Measurements from ENCODE around the gene RRH. TPM values are rescaled to one million over a fixed set of nuclear protein-coding genes. Genes with fewer than 3 reads are reported as not detected.
A peak's percentile ranks its signal among the peaks of the same experiment; 100 is the strongest.

RRH gene
- total RNA-seq, 6 experiments from 2014 or later: 0.18 to 0.25 TPM; not detected in 4

DNA sequence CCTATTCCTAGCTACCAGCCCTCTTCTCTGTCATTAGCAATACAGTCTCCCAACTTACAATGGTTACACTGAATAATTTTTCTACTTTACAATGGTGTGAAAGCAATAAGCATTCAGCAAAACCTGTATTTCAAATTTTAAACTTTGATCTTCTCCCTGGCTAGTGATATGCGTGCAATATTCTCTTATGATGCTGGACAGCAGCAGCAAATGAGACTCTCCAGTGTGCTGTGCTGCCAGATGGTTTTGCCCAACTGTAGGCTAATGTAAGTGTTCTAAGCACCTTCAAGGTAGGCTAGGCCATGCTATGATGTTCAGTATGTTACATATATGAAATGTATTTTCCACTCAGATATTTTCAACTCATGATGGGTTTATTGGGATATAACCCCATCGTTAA is 18.1 kb upstream of the RRH start:
- Histone ChIP-seq H3K27me3 (no peaks in the 10 kb centered on the region), H3K4me1 (no peaks in the 10 kb centered on the region), H3K9me3 (no peaks in the 10 kb centered on the region), H3K27ac (no peak overlapping the region), H3K4me3 (no peak overlapping the region), H3K36me3 (no peaks in the 10 kb centered on the region)
- no peak for ATAC-seq
- no peak for TF ChIP-seq POLR2A (IDR thresholded peaks at IDR 0.05)
- TF ChIP-seq, protein P1, sequence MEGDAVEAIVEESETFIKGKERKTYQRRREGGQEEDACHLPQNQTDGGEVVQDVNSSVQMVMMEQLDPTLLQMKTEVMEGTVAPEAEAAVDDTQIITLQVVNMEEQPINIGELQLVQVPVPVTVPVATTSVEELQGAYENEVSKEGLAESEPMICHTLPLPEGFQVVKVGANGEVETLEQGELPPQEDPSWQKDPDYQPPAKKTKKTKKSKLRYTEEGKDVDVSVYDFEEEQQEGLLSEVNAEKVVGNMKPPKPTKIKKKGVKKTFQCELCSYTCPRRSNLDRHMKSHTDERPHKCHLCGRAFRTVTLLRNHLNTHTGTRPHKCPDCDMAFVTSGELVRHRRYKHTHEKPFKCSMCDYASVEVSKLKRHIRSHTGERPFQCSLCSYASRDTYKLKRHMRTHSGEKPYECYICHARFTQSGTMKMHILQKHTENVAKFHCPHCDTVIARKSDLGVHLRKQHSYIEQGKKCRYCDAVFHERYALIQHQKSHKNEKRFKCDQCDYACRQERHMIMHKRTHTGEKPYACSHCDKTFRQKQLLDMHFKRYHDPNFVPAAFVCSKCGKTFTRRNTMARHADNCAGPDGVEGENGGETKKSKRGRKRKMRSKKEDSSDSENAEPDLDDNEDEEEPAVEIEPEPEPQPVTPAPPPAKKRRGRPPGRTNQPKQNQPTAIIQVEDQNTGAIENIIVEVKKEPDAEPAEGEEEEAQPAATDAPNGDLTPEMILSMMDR (IDR thresholded peaks at IDR 0.05): no peak
- no peak for DNase-seq
- 77% methylated on average over 2 of the region's 2 CpGs for WGBS (ENCODE audit: insufficient coverage, low coverage, low lambda C conversion rate, missing lambda C conversion rate)
- intact Hi-C loops (cut with DNase I): loop anchor here in 1 of 2 donors (10.0 kb wide), 1 partner anchor 115 kb away; no protein-coding TSS in a partner anchor

DNA sequence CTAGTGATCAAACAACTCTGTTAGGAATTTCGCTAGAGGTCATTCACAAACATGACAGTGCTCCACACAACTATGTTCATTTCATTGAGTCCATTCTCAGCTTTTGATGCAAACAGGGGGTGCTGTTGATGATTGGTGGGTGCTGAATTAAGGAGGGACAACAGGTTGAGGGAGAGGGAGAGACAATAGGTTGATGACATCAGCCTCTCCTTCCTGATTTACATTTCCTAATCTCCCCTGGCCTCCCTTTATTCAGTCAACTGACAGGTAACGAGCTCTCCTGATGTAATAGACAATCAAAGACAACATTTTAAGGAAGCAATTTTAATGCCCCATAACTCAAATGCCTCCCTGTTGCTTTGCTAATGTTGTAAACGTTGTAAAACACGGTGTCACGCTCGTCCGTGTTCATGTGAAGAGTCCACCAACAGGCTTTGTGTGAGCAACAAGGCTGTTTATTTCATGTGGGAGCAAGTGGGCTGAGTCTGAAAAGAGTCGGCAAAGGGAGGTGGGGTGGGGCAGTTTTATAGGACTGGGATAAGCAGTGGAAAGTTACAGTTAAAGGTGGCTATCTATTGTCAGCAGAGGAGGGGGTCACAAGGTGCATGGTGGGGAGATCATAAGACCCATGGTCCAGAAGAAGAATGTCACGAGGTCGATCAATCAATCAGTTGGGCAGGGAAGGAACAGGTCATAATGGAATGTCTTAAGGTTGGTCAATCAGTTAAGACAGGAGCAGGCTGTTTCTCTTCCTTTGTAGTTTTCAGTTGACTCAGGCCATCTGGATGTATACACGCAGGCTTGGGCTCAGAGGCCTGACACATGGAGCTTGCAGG is 17.0 kb upstream of the RRH start:
- H3K4me1 ChIP-seq: no peaks in the 10 kb centered on the region
- H3K27me3 ChIP-seq: no peaks in the 10 kb centered on the region
- TF ChIP-seq, protein P1 (IDR thresholded peaks at IDR 0.05): no peak
- TF ChIP-seq POLR2A (IDR thresholded peaks at IDR 0.05): no peak
- H3K9me3 ChIP-seq: no peaks in the 10 kb centered on the region
- no peak overlapping the region for H3K27ac ChIP-seq
- H3K36me3 ChIP-seq: no peaks in the 10 kb centered on the region
- WGBS (ENCODE audit: insufficient coverage, low coverage, low lambda C conversion rate, missing lambda C conversion rate): 78% methylated on average over 11 of the region's 11 CpGs
- intact Hi-C loops (cut with DNase I): loop anchor here in 1 of 2 donors (10.0 kb wide), 1 partner anchor 116 kb away; no protein-coding TSS in a partner anchor
- H3K4me3 ChIP-seq: no peak overlapping the region
- no peak for ATAC-seq
- DNase-seq: no peak

DNA sequence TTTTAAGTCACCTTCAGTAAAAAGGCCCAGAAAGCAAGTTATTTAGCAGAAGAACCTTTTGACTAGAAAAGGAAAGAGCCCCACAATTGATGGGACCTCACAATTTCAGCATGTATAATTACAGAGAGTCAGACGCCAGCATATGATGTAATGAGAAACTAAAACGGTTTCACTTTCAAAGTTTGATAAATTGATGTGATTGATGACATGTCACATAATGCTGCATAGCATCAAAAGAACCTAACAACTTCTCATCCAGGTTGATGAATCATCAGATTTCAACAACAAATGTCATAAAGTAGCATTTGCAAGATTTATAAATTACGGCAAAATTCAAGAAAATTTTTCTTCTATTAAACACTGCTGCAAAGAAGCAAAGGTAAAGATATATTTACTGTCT is 16.1 kb upstream of the RRH start:
- DNase-seq (no peak), ATAC-seq (no peak)
- WGBS (ENCODE audit: insufficient coverage, low coverage, low lambda C conversion rate, missing lambda C conversion rate): 44% methylated on average over 3 of the region's 3 CpGs

DNA sequence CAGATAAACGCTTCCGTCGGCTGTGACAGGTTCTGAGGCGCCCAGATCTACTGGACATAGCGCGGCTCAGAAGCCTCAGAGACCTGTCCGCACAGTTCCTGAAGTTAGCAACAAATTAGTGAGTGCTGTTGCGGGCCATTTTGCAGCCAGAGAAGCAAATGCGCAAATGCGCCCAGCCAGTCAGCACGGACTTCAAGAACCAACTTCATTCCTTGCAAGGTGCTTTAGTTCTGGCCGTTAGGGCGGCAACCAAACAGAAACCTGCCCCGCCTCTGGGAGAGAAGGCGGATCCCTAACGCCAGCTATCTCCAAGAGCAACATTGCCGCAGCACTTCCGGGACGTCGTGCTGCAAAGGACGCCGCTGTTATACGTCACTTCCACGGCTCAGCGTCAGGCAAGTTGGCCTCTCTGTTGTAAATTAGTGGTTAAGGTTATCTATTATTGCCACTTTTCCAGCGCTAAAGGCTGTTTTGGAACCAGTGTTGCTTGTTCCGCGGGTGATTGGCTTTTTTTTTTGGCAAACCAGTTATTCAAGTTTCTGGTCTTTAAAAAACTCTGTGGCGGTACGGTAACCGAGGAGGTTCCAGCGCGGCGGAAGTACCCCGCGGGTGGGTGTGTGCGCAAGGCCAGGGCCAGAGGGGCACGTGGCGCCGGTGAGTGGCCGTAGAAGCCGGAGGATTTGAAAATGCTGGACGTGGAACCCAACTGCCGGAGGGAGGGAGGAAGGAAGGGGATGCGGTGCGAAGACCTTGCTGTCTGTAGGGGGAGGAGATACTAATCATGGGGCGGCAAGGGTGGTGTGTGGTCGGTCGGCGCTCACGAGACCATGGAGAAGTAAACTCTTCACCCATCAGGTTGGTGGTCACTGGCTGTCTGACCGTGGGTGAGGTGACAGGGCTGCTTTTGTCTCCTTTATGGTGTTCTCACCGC is 12.4 kb upstream of the RRH start, which contains the start of gene GAR1:
Gene GAR1 (plus strand): TSS at position 612 of the 931 bp plus-strand sequence. CDS start 403 bp downstream, outside the sequence.
- Histone ChIP-seq H3K9me3 (no peaks in the 10 kb centered on the region), H3K4me1 (peaks cover 0 to 11% (median 4%) of the 10 kb centered on the region in 4 donors), H3K27me3 (no peaks in the 10 kb centered on the region), H3K27ac (peak within 1 kb of the TSS; percentile 79 to 84 (median 79)), H3K4me3 (peak within 1 kb of the TSS; percentile 72 to 82 (median 80)), H3K36me3 (peaks cover 0 to 12% (median 0%) of the 10 kb centered on the region in 4 donors)
- no peak for TF ChIP-seq POLR2A (IDR thresholded peaks at IDR 0.05)
- TF ChIP-seq, protein P1 (IDR thresholded peaks at IDR 0.05): no peak
- intact Hi-C loops (cut with DNase I): loop anchor here in 1 of 2 donors (10.0 kb wide), 1 partner anchor 121 kb away; no protein-coding TSS in a partner anchor
- 0% methylated on average over 42 of the region's 53 CpGs for WGBS (ENCODE audit: insufficient coverage, low coverage, low lambda C conversion rate, missing lambda C conversion rate)
- DNase-seq: peak; percentile 90 to 94 (median 94)
- peak; percentile 99 to 100 (median 99) for ATAC-seq

More for the DNA sequence above, 16.1 kb upstream of the RRH start:
- Histone ChIP-seq H3K4me3 (no peak overlapping the region), H3K4me1 (peaks cover 0 to 6% (median 3%) of the 10 kb centered on the region in 4 donors), H3K9me3 (no peaks in the 10 kb centered on the region), H3K36me3 (no peaks in the 10 kb centered on the region), H3K27me3 (no peaks in the 10 kb centered on the region), H3K27ac (no peak overlapping the region)
- TF ChIP-seq, protein P1 (IDR thresholded peaks at IDR 0.05): no peak
- TF ChIP-seq POLR2A (IDR thresholded peaks at IDR 0.05): no peak
- intact Hi-C loops (cut with DNase I): loop anchor here in 1 of 2 donors (10.0 kb wide), 1 partner anchor 117 kb away; no protein-coding TSS in a partner anchor

Data from right lobe of liver (tissue), 6 donors.